A549 (cell line): Measurements from ENCODE around the gene LAMA2. TPM values are rescaled to one million over a fixed set of nuclear protein-coding genes. Genes with fewer than 3 reads are reported as not detected.

Experiments used
- ATAC-seq, 2 experiments: fragments of 200-7000 bp in 1 of 2; fragments of >200 bp in 1 of 2; cut with Nextera tagmentation in 1 of 2; cut with Tn5 transposase in 1 of 2; 3 replicates each; pipeline versions ENCODE4 v1.8.0 to v1.9.1; 2018 to 2020; ENCODE audit warnings: mild to moderate bottlenecking in 1 of 2, moderate library complexity in 1 of 2
- CTCF ChIA-PET: fragments of 300-600 bp; sonication (Branson Sonifier 250); formaldehyde crosslinking; extraction: SDS; loops from one replicate; lab custom pipeline; 2021; ENCODE audit warnings: antibody characterized with exemption, inconsistent platforms; lab: Yijun Ruan, JAX
- POLR2A ChIA-PET: fragments of 350-600 bp; formaldehyde crosslinking; extraction: SDS; loops from one replicate; lab custom pipeline; 2021; ENCODE audit warnings: antibody characterized with exemption, inconsistent platforms; lab: Yijun Ruan, JAX
- DNase-seq, 2 experiments: peaks; one replicate each; pipeline versions ENCODE4 v3.0.0 to v3.0.0-alpha.2; 2011 to 2016; ENCODE audit warnings: low read depth in 1 of 2, low spot score in 1 of 2
- FAIRE-seq: peaks from 2 replicates; lab custom pipeline; 2011; peaks lifted over from hg19 to GRCh38; lab: Jason Lieb, UNC
- H3K27ac ChIP-seq, 2 experiments: fragments of >200 bp; sonication (Bioruptor Twin); formaldehyde crosslinking; 3 replicates each; pipeline ENCODE4 v1.5.1; 2016 to 2017
- H3K4me1 ChIP-seq: fragments of >200 bp; sonication (Bioruptor Twin); formaldehyde crosslinking; 3 replicates; pipeline ENCODE4 v1.6.1; 2016
- H3K4me2 ChIP-seq: fragments of >200 bp; sonication (Bioruptor Twin); formaldehyde crosslinking; 3 replicates; pipeline ENCODE4 v1.6.1; 2016
- H3K4me3 ChIP-seq: fragments of >200 bp; sonication (Bioruptor Twin); formaldehyde crosslinking; 3 replicates; pipeline ENCODE4 v1.5.1; 2016
- H3K9me3 ChIP-seq: fragments of >200 bp; sonication (Bioruptor Twin); formaldehyde crosslinking; 3 replicates; pipeline ENCODE4 v1.6.1; 2016
- BHLHE40 ChIP-seq: IDR thresholded peaks from 2 replicates; pipeline ENCODE4 v1.6.1; 2012; ENCODE audit warnings: low read depth, low read length, inconsistent platforms
- CBX8 ChIP-seq: fragments of 200-600 bp; sonication (generic); IDR thresholded peaks from 2 replicates; pipeline ENCODE4 v1.6.1; 2016
- CEBPB ChIP-seq, 2 experiments: fragments of >200 bp in 1 of 2; sonication (Bioruptor Twin) in 1 of 2; formaldehyde crosslinking in 1 of 2; IDR thresholded peaks; 2 replicates each; pipeline ENCODE4 v1.6.1; 2012 to 2016
- CHD2 ChIP-seq: fragments of 150-350 bp; IDR thresholded peaks from 2 replicates; pipeline ENCODE4 v1.6.1; 2014; ENCODE audit warnings: low read length; ENCODE audit not compliant: partially characterized antibody
- GATA3 ChIP-seq: IDR thresholded peaks from 2 replicates; pipeline ENCODE4 v1.6.1; 2012; ENCODE audit warnings: borderline replicate concordance
- HES2 ChIP-seq: fragments of >200 bp; sonication (Bioruptor Twin); formaldehyde crosslinking; IDR thresholded peaks from 2 replicates; pipeline ENCODE4 v1.6.1; 2016
- HMGXB4 ChIP-seq: fragments of 250-450 bp; sonication (Bioruptor Pico); IDR thresholded peaks from 2 replicates; pipeline ENCODE4 v1.5.0; 2021; ENCODE audit warnings: mild to moderate bottlenecking, moderate library complexity, borderline replicate concordance
- PHF8 ChIP-seq: fragments of 200-600 bp; sonication (generic); IDR thresholded peaks from 2 replicates; pipeline ENCODE4 v1.6.1; 2016; ENCODE audit warnings: low read depth, mild to moderate bottlenecking, antibody characterized with exemption, moderate library complexity, borderline replicate concordance
- RCOR1 ChIP-seq: fragments of 150-350 bp; IDR thresholded peaks from 2 replicates; pipeline ENCODE4 v1.6.1; 2014; ENCODE audit warnings: antibody characterized with exemption, low read length, low read depth
- REST ChIP-seq: fragments of 200-600 bp; sonication (generic); IDR thresholded peaks from 2 replicates; pipeline ENCODE4 v1.6.1; 2016; ENCODE audit warnings: antibody characterized with exemption, mild to moderate bottlenecking, moderate library complexity
- RNF2 ChIP-seq: fragments of 200-600 bp; sonication (generic); IDR thresholded peaks from 2 replicates; pipeline ENCODE4 v1.6.1; 2016; ENCODE audit warnings: low read depth, mild to moderate bottlenecking, antibody characterized with exemption, moderate library complexity, borderline replicate concordance
- SMC3 ChIP-seq: fragments of >200 bp; sonication (Bioruptor Twin); formaldehyde crosslinking; IDR thresholded peaks from 3 replicates; pipeline ENCODE4 v1.6.1; 2018; ENCODE audit warnings: inconsistent platforms
- ZNF302 ChIP-seq: fragments of 250-450 bp; sonication (Bioruptor Pico); IDR thresholded peaks from 2 replicates; pipeline ENCODE4 v1.9.0; 2021; ENCODE audit warnings: inconsistent platforms, mild to moderate bottlenecking, moderate library complexity
- ZSCAN20 ChIP-seq: fragments of 250-450 bp; sonication (Bioruptor Pico); IDR thresholded peaks from 2 replicates; pipeline ENCODE4 v1.8.0; 2022; ENCODE audit warnings: mild to moderate bottlenecking, moderate library complexity
- WGBS: methylation state at CpG from one replicate; pipeline ENCODE4 v1.1.6; 2017; ENCODE audit errors: missing lambda C conversion rate; 5-methylcytosine and 5-hydroxymethylcytosine counted together
- polyA plus RNA-seq, 4 experiments: library from polyadenylated mRNA; depleted of rRNA in 3 of 4; stranded (reverse); fragments of >200 nt; fragmentation: RNase III in 1 of 4; extraction: RNeasy Plus Mini Kit Qiagen cat#74134 plus additional on column Dnase treatment in 1 of 4; gene quantifications; 2 replicates in 3 of 4; 3 replicates in 1 of 4; pipeline ENCODE4 v1.2.3, GENCODE V29; 2011 to 2017
- TF ChIP-seq, protein P1 (sequence below): fragments of 150-350 bp; IDR thresholded peaks from 2 replicates; pipeline ENCODE4 v1.6.1; 2014; ENCODE audit warnings: low read depth, mild to moderate bottlenecking, low read length

LAMA2 gene
- polyA plus RNA-seq, 2 of the 4 experiments (the other 2 are of a cell fraction) = 0.21 to 1.3 TPM

DNA sequence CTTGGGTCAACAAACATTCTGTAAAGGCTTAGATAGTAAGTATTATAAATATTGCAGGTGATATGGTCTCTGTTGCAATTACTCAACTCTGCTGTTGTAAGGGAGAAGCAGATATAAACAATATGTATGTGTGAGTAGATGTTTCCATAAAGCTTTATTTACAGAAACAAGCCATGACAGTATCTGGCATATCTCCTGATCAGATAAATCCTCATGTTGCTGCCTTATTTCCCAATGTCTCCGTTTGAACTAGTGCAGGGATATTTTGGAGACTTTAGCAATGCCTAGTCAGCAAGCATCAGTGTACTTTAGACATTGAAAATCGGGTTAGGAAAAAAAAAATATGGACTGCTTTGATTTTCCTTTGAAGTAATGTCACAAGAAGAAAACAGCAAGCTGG is 96.1 kb downstream of the LAMA2 start (continued):
- no peak for TF ChIP-seq SMC3
- TF ChIP-seq REST = no peak
- TF ChIP-seq CBX8 = no peak
- TF ChIP-seq GATA3 = no peak

DNA sequence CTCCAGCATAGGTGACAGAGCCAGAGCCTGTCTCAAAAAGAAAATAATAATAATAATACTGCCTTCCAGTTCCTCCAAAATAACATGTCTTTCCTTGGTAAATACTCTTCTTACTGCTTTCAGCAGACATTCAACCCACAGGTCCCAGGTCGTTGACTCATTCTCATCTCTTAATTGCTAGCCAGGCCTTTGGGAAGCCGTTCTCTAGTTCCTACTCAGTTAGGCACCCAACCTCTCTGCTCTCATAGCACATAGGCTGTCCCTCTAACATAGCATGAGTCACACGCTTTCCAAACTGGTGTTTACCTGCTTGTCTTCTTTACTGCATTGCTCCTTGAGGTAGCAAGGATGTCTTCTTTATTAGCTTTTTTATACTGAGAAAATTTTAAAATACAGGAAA is 98.8 kb downstream of the LAMA2 start:
- no peak for FAIRE-seq
- no peak for TF ChIP-seq HES2
- TF ChIP-seq, protein P1, sequence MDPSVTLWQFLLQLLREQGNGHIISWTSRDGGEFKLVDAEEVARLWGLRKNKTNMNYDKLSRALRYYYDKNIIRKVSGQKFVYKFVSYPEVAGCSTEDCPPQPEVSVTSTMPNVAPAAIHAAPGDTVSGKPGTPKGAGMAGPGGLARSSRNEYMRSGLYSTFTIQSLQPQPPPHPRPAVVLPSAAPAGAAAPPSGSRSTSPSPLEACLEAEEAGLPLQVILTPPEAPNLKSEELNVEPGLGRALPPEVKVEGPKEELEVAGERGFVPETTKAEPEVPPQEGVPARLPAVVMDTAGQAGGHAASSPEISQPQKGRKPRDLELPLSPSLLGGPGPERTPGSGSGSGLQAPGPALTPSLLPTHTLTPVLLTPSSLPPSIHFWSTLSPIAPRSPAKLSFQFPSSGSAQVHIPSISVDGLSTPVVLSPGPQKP = no peak
- TF ChIP-seq ZNF302 = no peak
- TF ChIP-seq RNF2 = no peak
- TF ChIP-seq CHD2 = no peak
- TF ChIP-seq PHF8 = no peak
- TF ChIP-seq BHLHE40 = no peak
- TF ChIP-seq RCOR1 = no peak
- TF ChIP-seq HMGXB4 = no peak
- no peak overlapping the region for H3K4me3 ChIP-seq
- no peak overlapping the region for H3K27ac ChIP-seq
- H3K4me1 ChIP-seq = no peaks in the 10 kb centered on the region
- no peak for ATAC-seq
- H3K9me3 ChIP-seq = no peaks in the 10 kb centered on the region
- 7% methylated on average over 3 of the region's 3 CpGs for WGBS
- no peak for DNase-seq
- H3K4me2 ChIP-seq = no peak overlapping the region
- CTCF ChIA-PET = no interaction called here
- POLR2A ChIA-PET = no interaction called here

- no peak overlapping the region for H3K4me3 ChIP-seq
- no peak overlapping the region for H3K4me2 ChIP-seq
- no peaks in the 10 kb centered on the region for H3K9me3 ChIP-seq
- no peak for FAIRE-seq
- DNase-seq = no peak
- no peak for TF ChIP-seq ZNF302
- ChIA-PET CTCF (interaction anchor here (1.3 kb wide), 1 partner anchor 11 kb away, joined by 3 read pairs; no protein-coding TSS in a partner anchor), POLR2A (no interaction called here)
- 17% methylated on average over 3 of the region's 3 CpGs for WGBS
- H3K27ac ChIP-seq = no peak overlapping the region
- H3K4me1 ChIP-seq = no peaks in the 10 kb centered on the region
- no peak for ATAC-seq
Observed at GRCh38 chr6:128990360-128990759, 107.4 kb downstream of the LAMA2 start.

GRCh38 chr6:128990915-128991314 is 108.0 kb downstream of the LAMA2 start:
- CTCF ChIA-PET = no interaction called here
- H3K4me3 ChIP-seq = no peak overlapping the region
- POLR2A ChIA-PET = no interaction called here

More at GRCh38 chr6:128990915-128991314, 108.0 kb downstream of the LAMA2 start:
- Histone ChIP-seq H3K4me2 (no peak overlapping the region), H3K27ac (no peak overlapping the region)
- 34% methylated on average over 8 of the region's 8 CpGs for WGBS
- TF ChIP-seq CEBPB (IDR thresholded peaks at IDR 0.05) (no peak), GATA3 (no peak), REST (no peak), ZSCAN20 (CRISPR knock-in tag) (no peak)
- TF ChIP-seq, all 56 proteins: peak for 0
- ATAC-seq = no peak
- DNase-seq = no peak
- FAIRE-seq = no peak
- H3K4me1 ChIP-seq = no peaks in the 10 kb centered on the region
- no peaks in the 10 kb centered on the region for H3K9me3 ChIP-seq
